OCI-LY3 (cell line): ENCODE results near the gene KDM5C.

Experiments used
- EZH2phosphoT487 ChIP-seq: fragments of 200-600 bp; shearing (Covaris generic); IDR thresholded peaks from 2 replicates; pipeline ENCODE4 v1.6.1; 2018; ENCODE audit warnings: antibody characterized with exemption, mixed run types, low read depth
- TF ChIP-seq, protein P1 (sequence below): fragments of 200-600, 300-600 bp; sonication (generic); IDR thresholded peaks from 2 replicates; pipeline ENCODE4 v1.5.1; 2014; ENCODE audit warnings: antibody characterized with exemption, low read length, low read depth

DNA sequence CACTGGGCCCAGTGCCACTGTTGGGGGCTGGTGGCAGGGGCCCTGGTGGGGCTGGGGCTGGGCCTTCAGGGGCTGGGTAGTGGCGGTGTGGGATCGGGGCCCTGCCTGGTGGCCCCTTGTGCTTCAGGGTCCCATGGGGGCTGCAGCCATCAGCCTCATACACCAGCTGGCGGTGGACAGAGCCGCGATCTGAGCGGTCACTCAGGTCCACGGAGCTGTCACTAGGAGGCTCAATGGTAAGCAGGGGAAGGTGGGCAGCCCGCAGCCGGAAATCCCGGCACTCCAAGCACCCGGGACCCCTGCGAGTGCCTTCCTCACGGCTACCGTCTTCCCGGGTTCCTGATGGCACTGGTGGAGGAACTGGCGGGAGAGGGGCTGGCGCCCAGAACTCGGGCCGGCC, 25.5 kb upstream of the KDM5C start:
- TF ChIP-seq, protein P1, sequence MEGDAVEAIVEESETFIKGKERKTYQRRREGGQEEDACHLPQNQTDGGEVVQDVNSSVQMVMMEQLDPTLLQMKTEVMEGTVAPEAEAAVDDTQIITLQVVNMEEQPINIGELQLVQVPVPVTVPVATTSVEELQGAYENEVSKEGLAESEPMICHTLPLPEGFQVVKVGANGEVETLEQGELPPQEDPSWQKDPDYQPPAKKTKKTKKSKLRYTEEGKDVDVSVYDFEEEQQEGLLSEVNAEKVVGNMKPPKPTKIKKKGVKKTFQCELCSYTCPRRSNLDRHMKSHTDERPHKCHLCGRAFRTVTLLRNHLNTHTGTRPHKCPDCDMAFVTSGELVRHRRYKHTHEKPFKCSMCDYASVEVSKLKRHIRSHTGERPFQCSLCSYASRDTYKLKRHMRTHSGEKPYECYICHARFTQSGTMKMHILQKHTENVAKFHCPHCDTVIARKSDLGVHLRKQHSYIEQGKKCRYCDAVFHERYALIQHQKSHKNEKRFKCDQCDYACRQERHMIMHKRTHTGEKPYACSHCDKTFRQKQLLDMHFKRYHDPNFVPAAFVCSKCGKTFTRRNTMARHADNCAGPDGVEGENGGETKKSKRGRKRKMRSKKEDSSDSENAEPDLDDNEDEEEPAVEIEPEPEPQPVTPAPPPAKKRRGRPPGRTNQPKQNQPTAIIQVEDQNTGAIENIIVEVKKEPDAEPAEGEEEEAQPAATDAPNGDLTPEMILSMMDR: no peak
- no peak for TF ChIP-seq EZH2phosphoT487
